Vagina (tissue), 2 donors: ENCODE measurements around the gene ZBTB20.

ENCODE experiments used
- POLR2AphosphoS5 ChIP-seq, 2 donors: sonication (generic); formaldehyde crosslinking; IDR thresholded peaks; one replicate each; pipeline ENCODE4 v1.9.0; 2017; ENCODE audit warnings: antibody characterized with exemption in 2 of 2, mild to moderate bottlenecking in 2 of 2, low read depth in 1 of 2; ENCODE audit not compliant: insufficient read depth in 1 of 2
- TF ChIP-seq, protein P1 (sequence below), 3 experiments: fragments of 450-650 bp in 2 of 3; fragments of 200-600 bp in 1 of 3; sonication (generic) in 1 of 3; IDR thresholded peaks; one replicate each; pipeline ENCODE4 v1.5.1; 2017 to 2019; ENCODE audit warnings: antibody characterized with exemption in 3 of 3, mild to moderate bottlenecking in 2 of 3, moderate library complexity in 2 of 3

DNA sequence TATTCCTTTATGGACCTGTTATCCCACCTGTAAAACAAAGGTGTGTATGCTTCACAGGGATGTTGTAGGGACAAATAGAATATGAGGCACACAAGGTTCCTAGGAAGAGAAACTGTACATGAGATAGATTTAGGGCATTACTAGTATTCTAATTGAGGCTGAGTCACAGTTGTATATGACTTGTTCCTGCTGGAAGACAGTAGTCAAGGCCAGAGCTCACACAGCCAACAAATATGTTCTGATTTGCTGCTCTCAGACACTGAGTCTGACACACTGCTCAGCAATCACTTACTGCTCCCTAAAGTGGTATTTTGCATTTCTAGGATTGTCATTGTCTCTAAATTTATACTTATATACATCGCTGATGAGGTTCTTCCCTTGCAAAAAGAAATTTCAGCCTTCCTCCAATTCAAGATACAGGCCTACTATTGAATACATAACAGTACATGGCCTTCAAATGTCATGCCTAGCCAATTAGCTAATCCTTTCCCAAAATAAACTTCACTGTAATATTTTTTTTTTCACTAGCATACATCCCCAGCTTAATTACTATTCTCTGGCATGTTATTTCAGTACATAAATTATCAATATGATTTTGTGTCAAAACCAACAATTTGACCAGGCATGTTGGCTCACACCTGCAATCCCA lies 783.4 kb downstream of the ZBTB20 start:
- TF ChIP-seq, protein P1, sequence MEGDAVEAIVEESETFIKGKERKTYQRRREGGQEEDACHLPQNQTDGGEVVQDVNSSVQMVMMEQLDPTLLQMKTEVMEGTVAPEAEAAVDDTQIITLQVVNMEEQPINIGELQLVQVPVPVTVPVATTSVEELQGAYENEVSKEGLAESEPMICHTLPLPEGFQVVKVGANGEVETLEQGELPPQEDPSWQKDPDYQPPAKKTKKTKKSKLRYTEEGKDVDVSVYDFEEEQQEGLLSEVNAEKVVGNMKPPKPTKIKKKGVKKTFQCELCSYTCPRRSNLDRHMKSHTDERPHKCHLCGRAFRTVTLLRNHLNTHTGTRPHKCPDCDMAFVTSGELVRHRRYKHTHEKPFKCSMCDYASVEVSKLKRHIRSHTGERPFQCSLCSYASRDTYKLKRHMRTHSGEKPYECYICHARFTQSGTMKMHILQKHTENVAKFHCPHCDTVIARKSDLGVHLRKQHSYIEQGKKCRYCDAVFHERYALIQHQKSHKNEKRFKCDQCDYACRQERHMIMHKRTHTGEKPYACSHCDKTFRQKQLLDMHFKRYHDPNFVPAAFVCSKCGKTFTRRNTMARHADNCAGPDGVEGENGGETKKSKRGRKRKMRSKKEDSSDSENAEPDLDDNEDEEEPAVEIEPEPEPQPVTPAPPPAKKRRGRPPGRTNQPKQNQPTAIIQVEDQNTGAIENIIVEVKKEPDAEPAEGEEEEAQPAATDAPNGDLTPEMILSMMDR (IDR thresholded peaks at IDR 0.05): no peak
- no peak for TF ChIP-seq POLR2AphosphoS5 (IDR thresholded peaks at IDR 0.05; ENCODE audit: insufficient read depth in 1 of 2, low read depth in 1 of 2)
